ENCODE results near the gene GUCA1A.

DNA sequence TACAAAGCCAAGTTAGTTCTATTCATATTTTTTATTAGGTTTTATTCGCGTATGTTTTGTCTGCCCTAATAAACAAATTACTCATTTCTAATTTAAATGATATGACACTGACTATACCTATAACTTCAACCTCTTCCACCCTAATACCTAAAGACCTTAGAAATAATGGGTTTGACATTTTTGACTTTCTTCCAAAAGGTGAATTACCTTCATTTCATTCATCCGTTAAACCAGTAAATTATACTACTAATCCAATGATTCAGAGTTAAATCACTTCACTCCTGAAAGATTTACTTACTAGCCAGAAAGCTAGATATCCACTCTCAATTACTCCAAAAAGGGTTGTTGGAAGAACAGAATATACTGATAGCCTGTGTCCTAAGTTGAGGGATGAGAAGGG, 39.3 kb downstream of the GUCA1A start:
- TF ChIP-seq, protein P1, sequence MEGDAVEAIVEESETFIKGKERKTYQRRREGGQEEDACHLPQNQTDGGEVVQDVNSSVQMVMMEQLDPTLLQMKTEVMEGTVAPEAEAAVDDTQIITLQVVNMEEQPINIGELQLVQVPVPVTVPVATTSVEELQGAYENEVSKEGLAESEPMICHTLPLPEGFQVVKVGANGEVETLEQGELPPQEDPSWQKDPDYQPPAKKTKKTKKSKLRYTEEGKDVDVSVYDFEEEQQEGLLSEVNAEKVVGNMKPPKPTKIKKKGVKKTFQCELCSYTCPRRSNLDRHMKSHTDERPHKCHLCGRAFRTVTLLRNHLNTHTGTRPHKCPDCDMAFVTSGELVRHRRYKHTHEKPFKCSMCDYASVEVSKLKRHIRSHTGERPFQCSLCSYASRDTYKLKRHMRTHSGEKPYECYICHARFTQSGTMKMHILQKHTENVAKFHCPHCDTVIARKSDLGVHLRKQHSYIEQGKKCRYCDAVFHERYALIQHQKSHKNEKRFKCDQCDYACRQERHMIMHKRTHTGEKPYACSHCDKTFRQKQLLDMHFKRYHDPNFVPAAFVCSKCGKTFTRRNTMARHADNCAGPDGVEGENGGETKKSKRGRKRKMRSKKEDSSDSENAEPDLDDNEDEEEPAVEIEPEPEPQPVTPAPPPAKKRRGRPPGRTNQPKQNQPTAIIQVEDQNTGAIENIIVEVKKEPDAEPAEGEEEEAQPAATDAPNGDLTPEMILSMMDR (IDR thresholded peaks at IDR 0.05), result no peak
- TF ChIP-seq POLR2A (IDR thresholded peaks at IDR 0.05), result no peak

Data from tibial nerve (tissue), 3 donors.